SJCRH30 (cell line): ENCODE measurements around the gene BAG2. TPM values are rescaled to one million over a fixed set of nuclear protein-coding genes. Genes with fewer than 3 reads are reported as not detected.

Experiments
- DNase-seq, 2 experiments: peaks; one replicate each; pipeline ENCODE4 v3.0.0-alpha.2; 2015 to 2020
- H3K27ac ChIP-seq: fragments of 250-450 bp; sonication (Bioruptor Pico); 2 replicates; pipeline ENCODE4 v1.5.1; 2020; ENCODE audit warnings: mild to moderate bottlenecking, moderate library complexity
- H3K27me3 ChIP-seq: fragments of 250-450 bp; sonication (Bioruptor Pico); 2 replicates; pipeline ENCODE4 v1.5.1; 2020; ENCODE audit warnings: mild to moderate bottlenecking, moderate library complexity
- H3K36me3 ChIP-seq: fragments of 250-450 bp; sonication (Bioruptor Pico); 2 replicates; pipeline ENCODE4 v1.5.1; 2020; ENCODE audit warnings: mild to moderate bottlenecking, moderate library complexity
- H3K4me1 ChIP-seq: fragments of 250-450 bp; sonication (Bioruptor Pico); 2 replicates; pipeline ENCODE4 v1.5.1; 2020; ENCODE audit warnings: mild to moderate bottlenecking, moderate library complexity
- H3K4me3 ChIP-seq: fragments of 250-450 bp; sonication (Bioruptor Pico); 2 replicates; pipeline ENCODE4 v1.5.1; 2020; ENCODE audit warnings: mild to moderate bottlenecking, moderate library complexity
- H3K9me3 ChIP-seq: fragments of 250-450 bp; sonication (Bioruptor Pico); replicated peaks from 2 replicates; pipeline ENCODE4 v1.5.1; 2020; ENCODE audit warnings: mild to moderate bottlenecking, moderate library complexity
- total RNA-seq: library from RNA; depleted of rRNA; stranded (reverse); fragments of >200 nt; shearing (Covaris generic); gene quantifications from 2 replicates; pipeline ENCODE4 v1.2.3, GENCODE V29; 2014; rRNA removed

BAG2 gene
- total RNA-seq, 1 experiment from 2014 or later = 4.6 TPM

- peak within 1 kb of the TSS; percentile 69 for H3K27ac ChIP-seq
These were observed 50.0 kb downstream of the BAG2 start, which contains the start of gene RAB23 for GRCh38 chr6:57221936-57222742. Gene RAB23 (minus strand): TSS chr6:57222307. CDS start chr6:57210380, 11,927 bp downstream.

GRCh38 chr6:57222743-57223077 lies 50.6 kb downstream of the BAG2 start:
- no peak for DNase-seq
- no peaks in the 10 kb centered on the region for H3K36me3 ChIP-seq
- peak overlapping the region; percentile 69; the same call in 1 of the 2 replicates for H3K27ac ChIP-seq
- no peaks in the 10 kb centered on the region for H3K27me3 ChIP-seq
- peak overlapping the region; percentile 96 for H3K4me3 ChIP-seq
- H3K4me1 ChIP-seq = no peaks in the 10 kb centered on the region
- H3K9me3 ChIP-seq = peaks cover 4% of the 10 kb centered on the region; the same call in 1 of the 2 replicates

More at GRCh38 chr6:57221936-57222742, 50.0 kb downstream of the BAG2 start, which contains the start of gene RAB23:
- H3K9me3 ChIP-seq = peaks cover 4% of the 10 kb centered on the region; the same call in 1 of the 2 replicates
- H3K27me3 ChIP-seq = no peaks in the 10 kb centered on the region
- peak within 1 kb of the TSS; percentile 96 for H3K4me3 ChIP-seq
- DNase-seq = peak; percentile 80 to 87
- no peaks in the 10 kb centered on the region for H3K4me1 ChIP-seq
- no peaks in the 10 kb centered on the region for H3K36me3 ChIP-seq

- H3K9me3 ChIP-seq = peaks cover 4% of the 10 kb centered on the region; the same call in 1 of the 2 replicates
- no peaks in the 10 kb centered on the region for H3K36me3 ChIP-seq
- no peak overlapping the region for H3K4me3 ChIP-seq
- no peak for DNase-seq
- no peaks in the 10 kb centered on the region for H3K27me3 ChIP-seq
- H3K4me1 ChIP-seq = no peaks in the 10 kb centered on the region
- H3K27ac ChIP-seq = no peak overlapping the region
These were observed 52.8 kb downstream of the BAG2 start for GRCh38 chr6:57224769-57225515.

GRCh38 chr6:57226221-57226620 lies 54.1 kb downstream of the BAG2 start:
- H3K36me3 ChIP-seq = no peaks in the 10 kb centered on the region
- DNase-seq = no peak
- H3K9me3 ChIP-seq = no peaks in the 10 kb centered on the region
- no peak overlapping the region for H3K27ac ChIP-seq
- no peak overlapping the region for H3K4me3 ChIP-seq
- no peaks in the 10 kb centered on the region for H3K4me1 ChIP-seq
- H3K27me3 ChIP-seq = no peaks in the 10 kb centered on the region

Other genes with a start within 250 kb of the BAG2 start
- 0.48 and 0.93 TPM in 2 replicates for gene BEND6, start 217.2 kb upstream of the BAG2 start, total RNA-seq
- gene KIAA1586, start 125.6 kb upstream of the BAG2 start, total RNA-seq = 20.9 and 25.0 TPM in 2 replicates
- gene ZNF451, start 82.1 kb upstream of the BAG2 start, total RNA-seq = 33.0 and 40.3 TPM in 2 replicates
- 22.4 and 24.2 TPM in 2 replicates for gene RAB23, start 50.0 kb downstream of the BAG2 start, total RNA-seq
- 32.5 and 33.5 TPM in 2 replicates for gene PRIM2, start 145.3 kb downstream of the BAG2 start, total RNA-seq